ENCODE data around the gene ERGIC2. TPM values are rescaled to one million over a fixed set of nuclear protein-coding genes. Genes with fewer than 3 reads are reported as not detected.

The ERGIC2 gene
- total RNA-seq, 1 donor from 2014 or later, result 108 TPM

GRCh38 chr12:29374012-29374411 lies 7.0 kb downstream of the ERGIC2 start:
- H3K4me3 Mint-ChIP-seq, result no peak overlapping the region
- Histone ChIP-seq H3K27ac (no peak overlapping the region), H3K4me2 (no peak overlapping the region), H3K4me1 (no peaks in the 10 kb centered on the region), H3K4me3 (no peak overlapping the region), H3K9me3 (ENCODE audit: low read depth) (no peaks in the 10 kb centered on the region), H3K36me3 (peaks cover 3% of the 10 kb centered on the region), H3F3A (ENCODE audit: low read depth) (no peaks in the 10 kb centered on the region), H3K27me3 (no peaks in the 10 kb centered on the region), H3K9ac (no peak overlapping the region), H3K79me2 (ENCODE audit: low read depth) (peaks cover 62% of the 10 kb centered on the region), H2AFZ (replicated peaks) (no peak overlapping the region), H4K20me1 (ENCODE audit: low read depth) (peaks cover 11% of the 10 kb centered on the region)
- DNase-seq (ENCODE audit: low spot score), result no peak
- H3K27ac Mint-ChIP-seq, result no peak overlapping the region
- peaks cover 1% of the 10 kb centered on the region for H3K4me1 Mint-ChIP-seq
- H3K27me3 Mint-ChIP-seq (ENCODE audit: insufficient read depth, low read depth), result no peaks in the 10 kb centered on the region
- no peaks in the 10 kb centered on the region for H3K9me3 Mint-ChIP-seq
- peaks cover 16% of the 10 kb centered on the region for H3K36me3 Mint-ChIP-seq
- TF ChIP-seq EZH2phosphoT487 (IDR thresholded peaks at IDR 0.05) (no peak), CTCF (IDR thresholded peaks at IDR 0.05) (no peak), EZH2 (IDR thresholded peaks at IDR 0.05) (no peak)

GRCh38 chr12:29365091-29365490 lies 15.9 kb downstream of the ERGIC2 start:
- H3K36me3 ChIP-seq, result peaks cover 9% of the 10 kb centered on the region
- H3K27me3 ChIP-seq, result no peaks in the 10 kb centered on the region
- Mint-ChIP-seq H3K4me1 (no peaks in the 10 kb centered on the region), H3K36me3 (peaks cover 20% of the 10 kb centered on the region), H3K27ac (no peak overlapping the region), H3K9me3 (no peaks in the 10 kb centered on the region), H3K4me3 (no peak overlapping the region), H3K27me3 (ENCODE audit: insufficient read depth, low read depth) (no peaks in the 10 kb centered on the region)
- no peak overlapping the region for H3K9ac ChIP-seq
- H3K9me3 ChIP-seq (ENCODE audit: low read depth), result no peaks in the 10 kb centered on the region
- no peaks in the 10 kb centered on the region for H4K20me1 ChIP-seq (ENCODE audit: low read depth)
- H3K4me1 ChIP-seq, result no peaks in the 10 kb centered on the region
- no peak overlapping the region for H2AFZ ChIP-seq (replicated peaks)
- no peak overlapping the region for H3K4me3 ChIP-seq
- H3K79me2 ChIP-seq (ENCODE audit: low read depth), result peaks cover 4% of the 10 kb centered on the region
- no peak overlapping the region for H3K27ac ChIP-seq
- H3F3A ChIP-seq (ENCODE audit: low read depth), result no peaks in the 10 kb centered on the region
- no peak overlapping the region for H3K4me2 ChIP-seq
- no peak for TF ChIP-seq EZH2 (IDR thresholded peaks at IDR 0.05)
- no peak for TF ChIP-seq CTCF (IDR thresholded peaks at IDR 0.05)
- TF ChIP-seq EZH2phosphoT487 (IDR thresholded peaks at IDR 0.05), result no peak
- DNase-seq (ENCODE audit: low spot score), result no peak

GRCh38 chr12:29354954-29355353 lies 26.0 kb downstream of the ERGIC2 start:
- no peaks in the 10 kb centered on the region for H4K20me1 ChIP-seq (ENCODE audit: low read depth)
- no peak for TF ChIP-seq CTCF (IDR thresholded peaks at IDR 0.05)
- TF ChIP-seq EZH2phosphoT487 (IDR thresholded peaks at IDR 0.05), result no peak
- no peak for TF ChIP-seq EZH2 (IDR thresholded peaks at IDR 0.05)
- no peak overlapping the region for H2AFZ ChIP-seq (replicated peaks)
- no peaks in the 10 kb centered on the region for H3K79me2 ChIP-seq (ENCODE audit: low read depth)
- DNase-seq (ENCODE audit: low spot score), result no peak
- Mint-ChIP-seq H3K27me3 (ENCODE audit: insufficient read depth, low read depth) (no peaks in the 10 kb centered on the region), H3K4me3 (no peak overlapping the region), H3K27ac (no peak overlapping the region), H3K36me3 (peaks cover 2% of the 10 kb centered on the region), H3K4me1 (no peaks in the 10 kb centered on the region), H3K9me3 (no peaks in the 10 kb centered on the region)
- H3K9ac ChIP-seq, result no peak overlapping the region
- no peaks in the 10 kb centered on the region for H3K9me3 ChIP-seq (ENCODE audit: low read depth)
- no peaks in the 10 kb centered on the region for H3K36me3 ChIP-seq
- H3F3A ChIP-seq (ENCODE audit: low read depth), result no peaks in the 10 kb centered on the region
- H3K27me3 ChIP-seq, result no peaks in the 10 kb centered on the region
- H3K4me3 ChIP-seq, result no peak overlapping the region
- H3K4me2 ChIP-seq, result no peak overlapping the region
- H3K27ac ChIP-seq, result no peak overlapping the region
- H3K4me1 ChIP-seq, result no peaks in the 10 kb centered on the region

All from neural progenitor cell (in vitro differentiated cells).